Gastroesophageal sphincter (tissue), 4 donors: ENCODE results near the gene GRXCR2. TPM values are rescaled to one million over a fixed set of nuclear protein-coding genes. Genes with fewer than 3 reads are reported as not detected.

Experiments
- ATAC-seq: fragments of 150-250 bp; one replicate; pipeline ENCODE4 v1.9.1; 2016; ENCODE audit warnings: mild to moderate bottlenecking, moderate library complexity
- H3K27ac ChIP-seq, 4 donors: fragments of 200-600 bp; sonication (generic) in 3 of 4; 1 replicate in 3 of 4; 2 replicates in 1 of 4; pipeline ENCODE4 v1.5.1; 2016 to 2019
- H3K27me3 ChIP-seq: fragments of 200-600 bp; sonication (generic); one replicate; pipeline ENCODE4 v1.5.1; 2019
- H3K36me3 ChIP-seq, 2 donors: fragments of 200-600 bp; sonication (generic); one replicate each; pipeline ENCODE4 v1.5.1; 2019; ENCODE audit warnings: control low read depth in 1 of 2
- H3K4me1 ChIP-seq, 3 donors: fragments of 200-600 bp; sonication (generic); 1 replicate in 2 of 3; 2 replicates in 1 of 3; pipeline ENCODE4 v1.5.1; 2016 to 2019; ENCODE audit warnings: control low read depth in 2 of 3
- H3K4me3 ChIP-seq, 2 donors: fragments of 200-600 bp; sonication (generic); one replicate each; pipeline ENCODE4 v1.5.1; 2019; ENCODE audit warnings: mild to moderate bottlenecking in 1 of 2, moderate library complexity in 1 of 2
- H3K9me3 ChIP-seq, 3 donors: fragments of 200-600 bp; sonication (generic); one replicate each; pipeline ENCODE4 v1.5.1; 2017 to 2019; ENCODE audit warnings: control low read depth in 2 of 3
- CTCF ChIP-seq, 4 experiments: fragments of 200-600 bp in 2 of 4; fragments of 450-650 bp in 2 of 4; sonication (generic) in 1 of 4; IDR thresholded peaks; one replicate each; pipeline ENCODE4 v1.5.1; 2017 to 2019; ENCODE audit warnings: antibody characterized with exemption in 4 of 4, mild to moderate bottlenecking in 2 of 4, moderate library complexity in 2 of 4
- EP300 ChIP-seq: sonication (generic); formaldehyde crosslinking; IDR thresholded peaks from one replicate; pipeline ENCODE4 v1.6.1; 2017; ENCODE audit warnings: antibody characterized with exemption, mild to moderate bottlenecking
- POLR2A ChIP-seq, 2 donors: fragments of 450-650 bp; IDR thresholded peaks; one replicate each; pipeline ENCODE4 v1.6.1; 2017; ENCODE audit warnings: antibody characterized with exemption in 2 of 2, mild to moderate bottlenecking in 2 of 2, moderate library complexity in 1 of 2
- POLR2AphosphoS5 ChIP-seq: sonication (generic); formaldehyde crosslinking; IDR thresholded peaks from one replicate; pipeline ENCODE4 v1.6.1; 2017; ENCODE audit warnings: antibody characterized with exemption
- WGBS, 2 donors: methylation state at CpG; one replicate each; pipeline ENCODE4 v1.1.5; 2018; ENCODE audit warnings: low coverage in 1 of 2; 5-methylcytosine and 5-hydroxymethylcytosine counted together
- total RNA-seq, 4 donors: library from RNA; depleted of rRNA; stranded (reverse); fragments of >200 nt; gene quantifications; one replicate each; pipeline ENCODE4 v1.1.0, GENCODE V29; 2016

Gene GRXCR2
- not detected for total RNA-seq

GRCh38 chr5:145872914-145873313 is at the start of gene GRXCR2:
Gene GRXCR2, minus strand, starts transcription at chr5:145873014. Its CDS starts 46 bp downstream, at chr5:145872968.
- 46 to 65% methylated on average over 3 of the region's 3 CpGs for WGBS, 2 donors
- no peaks in the 10 kb centered on the region for H3K9me3 ChIP-seq
- H3K27ac ChIP-seq, result no peak within 1 kb of the TSS
- no peak for ATAC-seq
- no peaks in the 10 kb centered on the region for H3K4me1 ChIP-seq
- no peak within 1 kb of the TSS for H3K4me3 ChIP-seq
- TF ChIP-seq CTCF (IDR thresholded peaks at IDR 0.05) (no peak), POLR2AphosphoS5 (no peak), EP300 (no peak), POLR2A (IDR thresholded peaks at IDR 0.05) (no peak)
- no peaks in the 10 kb centered on the region for H3K36me3 ChIP-seq
- no peaks in the 10 kb centered on the region for H3K27me3 ChIP-seq

- WGBS, 2 donors, result 71 to 89% methylated on average over 1 of the region's 2 CpGs
- no peaks in the 10 kb centered on the region for H3K36me3 ChIP-seq
- TF ChIP-seq CTCF (IDR thresholded peaks at IDR 0.05), result no peak
- TF ChIP-seq EP300, result no peak
- no peak for TF ChIP-seq POLR2AphosphoS5
- no peak for TF ChIP-seq POLR2A (IDR thresholded peaks at IDR 0.05)
- H3K27me3 ChIP-seq, result no peaks in the 10 kb centered on the region
- H3K4me1 ChIP-seq, result peaks cover 0 to 16% (median 5%) of the 10 kb centered on the region in 3 donors
- H3K27ac ChIP-seq, result no peak overlapping the region
- H3K9me3 ChIP-seq, result no peaks in the 10 kb centered on the region
- no peak overlapping the region for H3K4me3 ChIP-seq
- no peak for ATAC-seq
Measured at GRCh38 chr5:145922059-145922458, 49.2 kb upstream of the GRXCR2 start.

- Histone ChIP-seq H3K9me3 (no peaks in the 10 kb centered on the region), H3K27me3 (no peaks in the 10 kb centered on the region), H3K36me3 (no peaks in the 10 kb centered on the region), H3K4me3 (no peak overlapping the region), H3K27ac (no peak overlapping the region), H3K4me1 (peaks cover 0 to 16% (median 5%) of the 10 kb centered on the region in 3 donors)
- no peak for ATAC-seq
- 82 to 89% methylated on average over 2 of the region's 2 CpGs for WGBS, 2 donors
- no peak for TF ChIP-seq POLR2AphosphoS5
- no peak for TF ChIP-seq EP300
- TF ChIP-seq POLR2A (IDR thresholded peaks at IDR 0.05), result no peak
- TF ChIP-seq CTCF (IDR thresholded peaks at IDR 0.05), result no peak
Measured at GRCh38 chr5:145921211-145921610, 48.4 kb upstream of the GRXCR2 start.

- no peak for ATAC-seq
- 86% methylated on average over 1 of the region's 1 CpG; no CpG with 5 or more reads in 1 of the 2 donors for WGBS, 2 donors
- Histone ChIP-seq H3K4me1 (peaks cover 0 to 10% (median 5%) of the 10 kb centered on the region in 3 donors), H3K27ac (no peak overlapping the region), H3K36me3 (no peaks in the 10 kb centered on the region), H3K9me3 (no peaks in the 10 kb centered on the region), H3K27me3 (no peaks in the 10 kb centered on the region), H3K4me3 (no peak overlapping the region)
- no peak for TF ChIP-seq POLR2AphosphoS5
- no peak for TF ChIP-seq POLR2A (IDR thresholded peaks at IDR 0.05)
- no peak for TF ChIP-seq EP300
- TF ChIP-seq CTCF (IDR thresholded peaks at IDR 0.05), result no peak
Measured at GRCh38 chr5:145920542-145921210, 47.9 kb upstream of the GRXCR2 start.

- 65 to 78% methylated on average over 3 to 6 of the region's 6 CpGs for WGBS, 2 donors
- Histone ChIP-seq H3K27ac (no peak overlapping the region), H3K4me1 (no peaks in the 10 kb centered on the region), H3K9me3 (no peaks in the 10 kb centered on the region), H3K4me3 (no peak overlapping the region), H3K36me3 (no peaks in the 10 kb centered on the region), H3K27me3 (no peaks in the 10 kb centered on the region)
- TF ChIP-seq POLR2AphosphoS5 (no peak), EP300 (no peak), CTCF (IDR thresholded peaks at IDR 0.05) (no peak), POLR2A (IDR thresholded peaks at IDR 0.05) (no peak)
- no peak for ATAC-seq
Measured at GRCh38 chr5:145919413-145919812, 46.6 kb upstream of the GRXCR2 start.
